ENCODE data around the gene GRM3.

The GRM3 gene

GRCh38 chr7:86784765-86785164, 141.1 kb downstream of the GRM3 start:
- Mint-ChIP-seq H3K27me3 (ENCODE audit: low read depth) (no peaks in the 10 kb centered on the region), H3K4me3 (no peak overlapping the region), H3K27ac (no peak overlapping the region), H3K9me3 (no peaks in the 10 kb centered on the region), H3K36me3 (ENCODE audit: low read depth) (no peaks in the 10 kb centered on the region), H3K4me1 (ENCODE audit: low read depth) (no peaks in the 10 kb centered on the region)
- no peak for DNase-seq (ENCODE audit: low spot score)

DNA sequence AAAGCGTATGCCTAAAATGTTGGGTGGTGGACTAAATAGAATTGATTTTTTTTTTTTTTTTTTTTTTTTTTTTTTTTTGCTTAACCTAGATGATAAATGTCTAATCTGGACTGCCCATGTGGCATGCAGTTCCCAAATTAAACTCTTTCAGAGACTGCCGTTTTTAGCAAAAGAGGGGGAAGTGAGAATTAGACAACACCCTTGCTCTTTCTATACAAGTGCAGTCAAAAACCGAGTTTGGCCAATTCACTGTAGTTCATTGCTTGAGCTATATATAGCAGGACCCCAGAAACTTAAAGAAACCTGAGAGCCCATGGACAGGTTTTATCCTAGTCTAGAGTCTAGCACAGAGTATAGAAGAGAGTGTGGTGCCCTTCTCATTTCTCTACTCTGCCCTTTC, 141.9 kb downstream of the GRM3 start:
- no peaks in the 10 kb centered on the region for H3K9me3 Mint-ChIP-seq
- no peaks in the 10 kb centered on the region for H3K4me1 Mint-ChIP-seq (ENCODE audit: low read depth)
- H3K36me3 Mint-ChIP-seq (ENCODE audit: low read depth), result no peaks in the 10 kb centered on the region
- no peak overlapping the region for H3K4me3 Mint-ChIP-seq
- H3K27me3 Mint-ChIP-seq (ENCODE audit: low read depth), result no peaks in the 10 kb centered on the region
- H3K27ac Mint-ChIP-seq, result no peak overlapping the region
- DNase-seq (ENCODE audit: low spot score), result no peak

DNA sequence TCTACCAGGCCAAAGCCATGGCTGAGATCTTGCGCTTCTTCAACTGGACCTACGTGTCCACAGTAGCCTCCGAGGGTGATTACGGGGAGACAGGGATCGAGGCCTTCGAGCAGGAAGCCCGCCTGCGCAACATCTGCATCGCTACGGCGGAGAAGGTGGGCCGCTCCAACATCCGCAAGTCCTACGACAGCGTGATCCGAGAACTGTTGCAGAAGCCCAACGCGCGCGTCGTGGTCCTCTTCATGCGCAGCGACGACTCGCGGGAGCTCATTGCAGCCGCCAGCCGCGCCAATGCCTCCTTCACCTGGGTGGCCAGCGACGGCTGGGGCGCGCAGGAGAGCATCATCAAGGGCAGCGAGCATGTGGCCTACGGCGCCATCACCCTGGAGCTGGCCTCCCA, 142.7 kb downstream of the GRM3 start:
- no peak for DNase-seq (ENCODE audit: low spot score)
- Mint-ChIP-seq H3K9me3 (no peaks in the 10 kb centered on the region), H3K4me1 (ENCODE audit: low read depth) (no peaks in the 10 kb centered on the region), H3K27me3 (ENCODE audit: low read depth) (no peaks in the 10 kb centered on the region), H3K27ac (no peak overlapping the region), H3K4me3 (no peak overlapping the region), H3K36me3 (ENCODE audit: low read depth) (no peaks in the 10 kb centered on the region)

- Mint-ChIP-seq H3K27ac (no peak overlapping the region), H3K4me3 (no peak overlapping the region), H3K27me3 (ENCODE audit: low read depth) (no peaks in the 10 kb centered on the region), H3K36me3 (ENCODE audit: low read depth) (no peaks in the 10 kb centered on the region), H3K4me1 (ENCODE audit: low read depth) (no peaks in the 10 kb centered on the region), H3K9me3 (no peaks in the 10 kb centered on the region)
- DNase-seq (ENCODE audit: low spot score), result no peak
Observed at GRCh38 chr7:86788948-86789347, 145.2 kb downstream of the GRM3 start.

GRCh38 chr7:86790383-86790782, 146.7 kb downstream of the GRM3 start:
- Mint-ChIP-seq H3K9me3 (no peaks in the 10 kb centered on the region), H3K27ac (no peak overlapping the region), H3K4me1 (ENCODE audit: low read depth) (no peaks in the 10 kb centered on the region), H3K36me3 (ENCODE audit: low read depth) (no peaks in the 10 kb centered on the region), H3K4me3 (no peak overlapping the region), H3K27me3 (ENCODE audit: low read depth) (no peaks in the 10 kb centered on the region)
- DNase-seq (ENCODE audit: low spot score), result no peak

- H3K4me3 Mint-ChIP-seq, result no peak overlapping the region
- DNase-seq (ENCODE audit: low spot score), result no peak
- H3K27ac Mint-ChIP-seq, result no peak overlapping the region
- no peaks in the 10 kb centered on the region for H3K4me1 Mint-ChIP-seq (ENCODE audit: low read depth)
- H3K36me3 Mint-ChIP-seq (ENCODE audit: low read depth), result no peaks in the 10 kb centered on the region
- H3K27me3 Mint-ChIP-seq (ENCODE audit: low read depth), result no peaks in the 10 kb centered on the region
- no peaks in the 10 kb centered on the region for H3K9me3 Mint-ChIP-seq
Observed at GRCh38 chr7:86792260-86792659, 148.6 kb downstream of the GRM3 start.

- Mint-ChIP-seq H3K27ac (no peak overlapping the region), H3K4me3 (no peak overlapping the region), H3K27me3 (ENCODE audit: low read depth) (no peaks in the 10 kb centered on the region), H3K36me3 (ENCODE audit: low read depth) (no peaks in the 10 kb centered on the region), H3K9me3 (no peaks in the 10 kb centered on the region), H3K4me1 (ENCODE audit: low read depth) (no peaks in the 10 kb centered on the region)
- no peak for DNase-seq (ENCODE audit: low spot score)
Observed at GRCh38 chr7:86793136-86793535, 149.4 kb downstream of the GRM3 start.

DNA sequence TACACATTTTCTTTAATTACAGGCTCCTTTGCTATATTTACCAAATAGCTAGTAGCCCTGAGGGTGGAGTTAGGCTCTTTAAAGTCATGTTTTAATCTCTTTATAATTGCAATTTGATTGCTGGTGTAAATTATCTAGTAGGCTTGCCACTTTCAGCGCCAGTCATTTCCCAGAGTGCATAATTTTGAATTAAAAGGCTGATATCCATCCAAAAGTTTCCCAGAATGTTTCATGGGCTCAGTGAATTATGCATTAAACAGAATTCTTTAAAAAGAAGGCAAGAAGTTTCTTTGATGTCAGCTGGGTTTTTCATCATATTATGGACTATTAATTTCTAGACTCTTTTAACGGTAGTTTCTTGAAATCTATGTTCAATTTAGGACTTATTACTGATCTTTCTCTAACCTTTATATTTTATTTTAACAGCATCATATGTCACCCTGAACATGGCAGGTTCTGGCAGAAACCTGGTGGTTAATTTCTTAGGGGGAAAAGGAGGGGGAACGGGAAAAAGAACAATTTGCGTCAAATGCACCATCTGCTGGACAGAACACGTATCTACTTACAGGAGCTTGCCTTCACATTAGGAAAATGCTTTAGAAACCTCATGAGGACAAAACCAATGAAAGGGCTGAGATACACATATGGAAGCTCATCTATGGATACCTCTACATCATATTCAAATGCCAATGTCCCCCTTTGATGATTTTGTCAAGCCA, 171.1 kb downstream of the GRM3 start:
- no peaks in the 10 kb centered on the region for H3K27me3 Mint-ChIP-seq (ENCODE audit: low read depth)
- DNase-seq (ENCODE audit: low spot score), result no peak
- no peak overlapping the region for H3K27ac Mint-ChIP-seq
- no peaks in the 10 kb centered on the region for H3K36me3 Mint-ChIP-seq (ENCODE audit: low read depth)
- H3K9me3 Mint-ChIP-seq, result no peaks in the 10 kb centered on the region
- no peaks in the 10 kb centered on the region for H3K4me1 Mint-ChIP-seq (ENCODE audit: low read depth)
- no peak overlapping the region for H3K4me3 Mint-ChIP-seq

- no peaks in the 10 kb centered on the region for H3K4me1 Mint-ChIP-seq (ENCODE audit: low read depth)
- no peaks in the 10 kb centered on the region for H3K9me3 Mint-ChIP-seq
- no peaks in the 10 kb centered on the region for H3K27me3 Mint-ChIP-seq (ENCODE audit: low read depth)
- no peak overlapping the region for H3K27ac Mint-ChIP-seq
- no peak for DNase-seq (ENCODE audit: low spot score)
- H3K36me3 Mint-ChIP-seq (ENCODE audit: low read depth), result no peaks in the 10 kb centered on the region
- H3K4me3 Mint-ChIP-seq, result no peak overlapping the region
Observed at GRCh38 chr7:86815556-86815955, 171.8 kb downstream of the GRM3 start.

GRCh38 chr7:86818903-86819302, 175.2 kb downstream of the GRM3 start:
- no peaks in the 10 kb centered on the region for H3K36me3 Mint-ChIP-seq (ENCODE audit: low read depth)
- H3K27ac Mint-ChIP-seq, result no peak overlapping the region
- no peaks in the 10 kb centered on the region for H3K4me1 Mint-ChIP-seq (ENCODE audit: low read depth)
- no peak overlapping the region for H3K4me3 Mint-ChIP-seq
- no peaks in the 10 kb centered on the region for H3K9me3 Mint-ChIP-seq
- H3K27me3 Mint-ChIP-seq (ENCODE audit: low read depth), result no peaks in the 10 kb centered on the region
- no peak for DNase-seq (ENCODE audit: low spot score)

GRCh38 chr7:86823769-86824168, 180.1 kb downstream of the GRM3 start:
- Mint-ChIP-seq H3K36me3 (ENCODE audit: low read depth) (no peaks in the 10 kb centered on the region), H3K27ac (no peak overlapping the region), H3K4me3 (no peak overlapping the region), H3K4me1 (ENCODE audit: low read depth) (no peaks in the 10 kb centered on the region), H3K27me3 (ENCODE audit: low read depth) (no peaks in the 10 kb centered on the region), H3K9me3 (no peaks in the 10 kb centered on the region)
- no peak for DNase-seq (ENCODE audit: low spot score)

GRCh38 chr7:86825264-86825663, 181.6 kb downstream of the GRM3 start:
- Mint-ChIP-seq H3K27me3 (ENCODE audit: low read depth) (no peaks in the 10 kb centered on the region), H3K4me3 (no peak overlapping the region), H3K36me3 (ENCODE audit: low read depth) (no peaks in the 10 kb centered on the region), H3K4me1 (ENCODE audit: low read depth) (no peaks in the 10 kb centered on the region), H3K27ac (no peak overlapping the region), H3K9me3 (no peaks in the 10 kb centered on the region)
- DNase-seq (ENCODE audit: low spot score), result no peak

GRCh38 chr7:86826948-86827347, 183.2 kb downstream of the GRM3 start:
- Mint-ChIP-seq H3K4me1 (ENCODE audit: low read depth) (no peaks in the 10 kb centered on the region), H3K4me3 (no peak overlapping the region), H3K36me3 (ENCODE audit: low read depth) (no peaks in the 10 kb centered on the region), H3K9me3 (no peaks in the 10 kb centered on the region), H3K27me3 (ENCODE audit: low read depth) (no peaks in the 10 kb centered on the region), H3K27ac (no peak overlapping the region)
- no peak for DNase-seq (ENCODE audit: low spot score)

DNA sequence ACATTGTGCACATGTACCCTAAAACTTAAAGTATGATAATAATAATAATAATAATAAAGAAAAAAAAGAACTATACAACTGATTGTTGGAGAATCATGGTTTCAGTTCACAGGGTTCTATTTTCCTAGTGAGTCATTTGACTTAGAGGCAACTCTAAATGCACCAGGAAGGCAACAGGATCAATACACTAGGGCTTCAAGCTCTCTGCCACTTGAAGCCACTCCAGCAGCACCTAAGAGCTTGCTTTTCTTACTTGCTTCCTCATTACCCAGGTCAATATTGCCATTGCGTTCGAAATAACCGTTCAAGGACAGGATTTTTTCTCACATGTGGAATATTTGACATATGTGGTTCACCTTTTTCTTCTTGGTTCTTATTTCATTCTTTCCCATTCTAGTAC, 189.7 kb downstream of the GRM3 start:
- Mint-ChIP-seq H3K27me3 (ENCODE audit: low read depth) (no peaks in the 10 kb centered on the region), H3K4me1 (ENCODE audit: low read depth) (no peaks in the 10 kb centered on the region), H3K36me3 (ENCODE audit: low read depth) (no peaks in the 10 kb centered on the region)

GRCh38 chr7:86837235-86837634, 193.5 kb downstream of the GRM3 start:
- Mint-ChIP-seq H3K9me3 (no peaks in the 10 kb centered on the region), H3K27me3 (ENCODE audit: low read depth) (no peaks in the 10 kb centered on the region), H3K27ac (no peak overlapping the region), H3K4me1 (ENCODE audit: low read depth) (no peaks in the 10 kb centered on the region), H3K4me3 (no peak overlapping the region), H3K36me3 (ENCODE audit: low read depth) (no peaks in the 10 kb centered on the region)
- no peak for DNase-seq (ENCODE audit: low spot score)

More for the DNA sequence above, 189.7 kb downstream of the GRM3 start:
- H3K4me3 Mint-ChIP-seq, result no peak overlapping the region
- no peaks in the 10 kb centered on the region for H3K9me3 Mint-ChIP-seq
- DNase-seq (ENCODE audit: low spot score), result no peak
- H3K27ac Mint-ChIP-seq, result no peak overlapping the region

Data from T-helper 2 cell treated with Interferon-gamma antibody and Interleukin-4, amounts not matched to agents 5 μg/mL and 100 μg/mL, for 36 hours (primary cell).